GM21447 (cell line): Measurements from ENCODE around the gene TMC6.
"Not testable (repeated sequence)": the region's sequence is repeated elsewhere in the genome, so short reads cannot be mapped to it uniquely, and the experiment has no call there.

Experiments used
- ATAC-seq: cut with Tn5 transposase; IDR thresholded peaks from one replicate; pipeline ENCODE4 v1.9.1; 2021; ENCODE audit not compliant: unreplicated experiment

TMC6 gene

GRCh38 chr17:78128551-78129350 lies at the start of gene TMC6:
TSS of gene TMC6 (minus strand) at chr17:78128755. CDS start at chr17:78126832, 1,923 bp downstream.
- ATAC-seq, result no peak

GRCh38 chr17:78176548-78177025 lies 48.0 kb upstream of the TMC6 start:
- ATAC-seq, result no peak

GRCh38 chr17:78175643-78175981 lies 47.1 kb upstream of the TMC6 start:
- no peak for ATAC-seq

- ATAC-seq, result no peak
Measured at GRCh38 chr17:78174870-78175642, 46.5 kb upstream of the TMC6 start.

- ATAC-seq, result no peak
Measured at GRCh38 chr17:78174346-78174869, 45.9 kb upstream of the TMC6 start.

GRCh38 chr17:78173097-78173715 lies 44.7 kb upstream of the TMC6 start:
- peak; percentile 39 for ATAC-seq

GRCh38 chr17:78172249-78173051 lies 43.9 kb upstream of the TMC6 start:
- ATAC-seq, result no peak

- ATAC-seq, result not testable (repeated sequence)
Measured at GRCh38 chr17:78171591-78172248, 43.2 kb upstream of the TMC6 start.

GRCh38 chr17:78170692-78171590 lies 42.4 kb upstream of the TMC6 start:
- ATAC-seq, result no peak

- ATAC-seq, result no peak
Measured at GRCh38 chr17:78168903-78169793, 40.6 kb upstream of the TMC6 start.

GRCh38 chr17:78168242-78168902 lies 39.8 kb upstream of the TMC6 start, which contains the start of gene SYNGR2:
TSS of gene SYNGR2 (plus strand) at chr17:78168581. CDS start at chr17:78168617, 36 bp downstream.
- peak; percentile 42 for ATAC-seq

- no peak for ATAC-seq
Measured at GRCh38 chr17:78166416-78166815, 37.9 kb upstream of the TMC6 start.

GRCh38 chr17:78164748-78165607 lies 36.4 kb upstream of the TMC6 start:
- ATAC-seq, result no peak

GRCh38 chr17:78163881-78164747 lies 35.6 kb upstream of the TMC6 start:
- ATAC-seq, result no peak

GRCh38 chr17:78159575-78160158 lies 31.1 kb upstream of the TMC6 start:
- peak; percentile 31 for ATAC-seq
